HG03103 (cell line): Measurements from ENCODE around the gene POU3F3.

Experiments
- ATAC-seq: cut with Tn5 transposase; IDR thresholded peaks from one replicate; pipeline ENCODE4 v1.9.1; 2021; ENCODE audit warnings: low read depth; ENCODE audit not compliant: unreplicated experiment

The POU3F3 gene

DNA sequence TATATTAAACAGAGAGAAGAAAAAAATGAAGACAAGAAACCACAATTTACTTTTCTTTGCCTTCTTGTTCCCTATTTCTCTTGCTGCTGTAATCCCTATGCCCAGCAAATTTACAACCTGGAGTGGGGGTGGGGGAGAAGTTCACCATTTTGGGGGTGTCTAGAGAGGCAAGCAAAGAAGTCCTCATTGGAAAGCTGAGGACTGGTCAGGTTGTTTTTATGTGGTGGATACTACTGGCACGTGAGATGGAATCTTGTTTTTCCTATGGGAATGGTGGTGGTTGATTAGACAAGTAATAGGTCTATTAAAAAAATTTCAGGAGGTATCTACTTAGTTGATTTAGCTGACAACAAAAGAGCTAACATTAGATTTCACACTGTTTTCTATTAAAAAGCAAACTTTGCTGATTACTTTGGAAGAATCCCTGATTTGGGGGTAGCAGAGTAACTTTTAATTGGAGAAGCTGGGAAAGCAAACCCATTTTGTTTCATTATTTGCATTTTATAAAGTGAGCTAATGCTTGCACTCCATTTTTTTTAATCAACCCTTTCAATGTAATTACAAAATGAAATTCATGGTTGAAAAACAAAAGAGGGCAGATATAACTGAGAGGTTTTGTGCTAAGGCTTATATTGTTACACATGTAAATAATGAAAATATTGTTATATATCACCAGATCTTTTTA lies 6.0 kb downstream of the POU3F3 start:
- no peak for ATAC-seq

DNA sequence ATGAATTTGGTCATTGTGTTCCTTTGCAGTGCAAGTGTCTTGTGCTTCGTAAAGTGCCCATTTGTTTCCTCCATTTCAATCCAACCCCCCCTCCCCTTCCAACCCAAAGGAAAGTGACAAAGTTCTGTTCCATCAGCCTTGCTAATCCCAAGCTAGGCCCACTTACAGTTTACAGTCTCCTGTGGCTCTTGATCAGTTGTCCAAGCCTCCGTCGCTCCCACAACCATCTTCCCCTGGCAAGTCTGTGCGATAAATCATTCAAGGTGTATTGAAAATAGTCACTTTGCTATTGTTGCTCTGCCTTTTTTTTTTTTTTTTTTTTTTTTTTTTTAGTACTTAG lies 6.5 kb downstream of the POU3F3 start:
- no peak for ATAC-seq

DNA sequence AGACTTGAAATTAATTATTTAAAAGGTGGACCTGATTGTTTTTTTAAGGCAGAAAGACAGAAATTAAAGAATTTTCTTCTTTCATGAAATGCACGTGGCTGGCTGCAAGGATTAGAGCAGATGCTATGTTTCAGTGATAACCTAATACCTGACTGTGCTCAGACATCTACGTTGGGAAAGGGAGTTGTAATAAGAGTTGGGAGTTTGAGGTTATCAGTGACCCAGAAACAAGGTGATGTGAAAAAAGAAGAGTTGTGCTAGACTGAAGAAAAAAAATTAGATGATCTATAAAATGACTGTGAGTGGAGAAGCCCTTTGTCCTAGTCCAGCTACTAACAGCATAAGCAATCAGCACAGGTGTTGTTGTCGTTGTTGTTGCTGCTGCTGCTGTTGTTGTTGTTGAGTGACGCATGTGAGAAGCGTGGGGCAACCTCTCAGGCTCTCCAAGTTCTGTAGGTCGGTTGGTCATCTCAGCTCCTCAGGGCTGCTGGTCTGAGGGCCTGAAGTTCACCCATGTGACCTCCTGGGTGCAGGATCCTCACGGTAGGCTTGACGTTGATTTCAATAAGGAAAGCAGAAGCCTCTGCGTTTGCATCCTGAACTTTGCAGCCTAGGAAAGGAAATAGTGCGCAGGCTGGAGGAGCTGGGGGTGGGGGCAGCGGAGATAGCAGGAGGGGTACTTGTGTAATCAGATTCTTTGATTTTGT lies 7.6 kb downstream of the POU3F3 start:
- no peak for ATAC-seq

DNA sequence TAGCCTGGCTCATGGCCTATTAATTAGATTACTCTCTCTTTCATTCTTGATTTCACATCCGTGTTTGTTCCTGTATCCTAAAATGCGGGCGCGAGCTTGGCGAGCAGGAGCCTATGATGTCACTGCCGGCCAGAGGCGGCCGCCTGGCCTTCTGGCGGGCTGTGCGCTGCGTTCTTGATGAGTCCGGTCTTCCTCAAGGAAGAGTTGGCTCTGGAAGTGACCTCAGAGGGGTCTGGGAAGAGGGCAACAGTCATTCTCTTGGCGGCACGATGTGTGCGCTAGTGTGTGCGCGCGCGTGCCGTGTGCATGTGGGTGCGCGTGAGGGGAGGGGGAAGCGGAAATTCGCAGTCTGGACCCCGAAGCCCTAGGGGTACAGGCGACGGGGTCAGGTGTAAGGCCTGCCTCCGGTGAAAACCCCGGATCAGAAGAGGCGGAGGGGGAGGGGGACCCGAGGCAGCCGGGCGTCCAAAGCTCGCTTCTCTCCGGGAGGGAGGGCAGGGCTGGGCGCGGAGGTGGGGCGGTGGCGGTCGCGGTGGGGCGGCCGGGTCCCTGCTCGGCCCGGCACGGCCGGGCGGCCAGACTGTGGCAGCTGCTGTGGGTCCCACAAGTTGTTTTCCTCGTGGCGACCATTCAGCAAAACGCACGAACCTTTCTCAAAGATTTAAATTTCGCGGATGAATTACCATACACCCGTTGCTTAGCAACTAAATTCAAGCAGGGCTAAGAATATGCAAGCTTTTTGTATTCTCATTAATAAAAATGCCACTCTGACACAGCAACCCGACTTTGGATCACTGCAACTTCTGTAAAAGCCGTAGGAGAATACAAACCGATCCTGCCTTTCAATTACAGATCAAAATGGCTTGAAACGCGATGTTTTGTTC lies 8.4 kb downstream of the POU3F3 start:
- ATAC-seq, result no peak

DNA sequence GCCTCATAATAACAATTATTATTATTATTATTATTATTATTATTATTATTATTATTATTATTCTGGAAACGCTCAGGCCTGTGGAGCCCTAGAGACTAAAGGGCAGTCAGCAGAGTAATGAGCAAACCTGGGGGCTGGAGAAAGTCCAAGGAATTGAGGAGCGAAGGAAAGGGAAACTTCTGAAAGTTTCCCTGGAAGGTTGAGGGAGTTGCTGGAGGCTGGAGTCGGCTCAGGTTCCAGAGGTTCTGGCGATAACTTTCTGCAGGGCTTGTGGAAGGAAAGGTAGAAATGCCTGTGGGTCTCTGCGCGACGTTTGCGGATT lies 9.2 kb downstream of the POU3F3 start:
- no peak for ATAC-seq

DNA sequence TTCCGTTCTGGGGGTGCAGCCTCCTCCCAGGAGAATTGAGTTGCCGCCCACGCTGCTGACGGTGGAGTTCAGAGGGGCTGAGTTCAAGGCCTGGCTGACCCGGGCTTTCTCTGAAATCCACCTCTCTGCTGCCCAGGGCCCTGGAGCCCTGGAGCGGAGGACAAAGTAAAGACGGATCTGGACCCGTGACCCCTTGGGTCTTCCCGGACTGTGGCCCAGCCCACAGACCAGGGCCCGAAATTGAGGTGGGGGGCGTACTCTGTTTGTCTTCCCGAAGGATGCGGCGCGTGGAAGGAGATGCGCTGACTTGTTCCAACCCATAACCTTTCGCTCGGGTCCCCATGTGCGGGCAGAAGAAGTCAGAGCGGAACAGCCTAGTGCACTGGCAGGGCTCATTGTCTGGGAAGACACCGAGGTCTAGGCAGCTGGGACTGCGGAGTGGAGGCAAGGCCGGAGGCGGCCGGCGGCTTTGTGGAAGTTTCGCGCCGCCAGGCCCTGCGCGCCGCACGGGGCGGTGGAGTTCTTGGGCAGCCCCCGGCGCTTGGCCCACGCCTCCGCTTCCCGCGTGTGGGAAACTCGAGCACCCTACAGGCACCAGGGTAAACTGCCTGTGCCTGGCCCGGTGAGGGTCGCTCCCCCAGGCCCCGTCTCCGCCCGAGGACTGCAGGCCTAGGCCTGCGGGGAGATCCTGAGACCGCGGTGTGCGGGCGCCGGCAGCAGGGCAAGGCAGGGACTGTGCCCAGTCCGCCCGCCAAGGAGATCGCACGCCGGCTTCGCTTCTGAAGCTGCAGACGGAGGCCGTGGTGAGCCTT lies 9.8 kb downstream of the POU3F3 start:
- no peak for ATAC-seq

DNA sequence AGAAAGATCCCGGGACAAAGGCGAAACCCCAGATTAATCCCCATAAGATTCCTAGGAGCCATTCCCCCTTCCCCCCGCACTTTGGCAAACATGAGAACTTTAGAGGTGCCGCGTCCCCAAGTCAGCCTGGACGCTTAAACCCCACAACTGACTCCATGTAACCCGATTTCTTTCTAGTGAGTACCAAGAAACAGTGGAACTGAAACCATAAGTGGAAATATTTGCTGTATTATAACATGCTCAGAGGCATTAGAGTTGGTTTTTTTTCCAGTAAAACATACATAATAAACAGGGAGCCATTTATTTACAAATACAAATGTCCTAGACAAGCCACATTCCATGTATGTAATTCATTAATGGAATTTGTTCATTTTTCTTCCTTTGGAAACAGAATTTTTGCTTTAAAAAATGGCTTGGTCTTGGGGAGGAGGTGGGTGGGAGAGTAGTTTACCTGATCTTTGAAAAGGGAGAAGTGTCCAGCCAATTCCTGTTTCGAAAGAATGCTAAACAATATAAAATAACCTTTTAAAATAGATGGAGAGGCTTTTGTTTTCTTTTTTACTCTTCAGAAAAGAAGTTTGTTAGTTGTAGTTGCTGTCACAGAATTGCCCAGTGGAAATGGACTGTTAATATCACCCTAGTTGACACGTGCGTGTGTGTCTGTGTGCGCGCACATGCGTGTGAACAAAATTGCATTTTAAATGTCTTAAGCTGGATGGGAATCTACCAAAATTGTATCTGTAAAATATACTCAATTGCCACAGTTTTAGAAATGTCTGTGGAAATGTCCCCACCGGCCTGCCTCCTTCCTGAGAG lies 10.6 kb downstream of the POU3F3 start:
- ATAC-seq, result no peak

DNA sequence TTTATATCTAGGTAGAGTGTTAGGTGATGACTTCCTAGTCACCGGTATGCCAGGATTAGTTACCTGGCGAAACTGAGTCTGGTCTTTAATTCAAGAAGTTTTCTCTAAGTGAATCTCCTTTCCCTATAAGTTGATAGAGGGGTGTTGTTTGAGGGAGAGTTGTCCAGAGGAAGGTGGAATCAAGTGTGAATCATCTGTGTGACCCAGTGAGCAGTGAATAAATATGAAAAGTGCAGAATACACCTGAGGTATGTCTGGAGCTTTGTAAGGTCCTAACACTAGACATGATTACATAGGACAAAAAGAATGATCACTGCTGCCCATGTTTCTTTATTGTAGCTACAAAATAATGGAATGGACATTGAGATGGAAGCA lies 11.2 kb downstream of the POU3F3 start:
- ATAC-seq, result no peak

DNA sequence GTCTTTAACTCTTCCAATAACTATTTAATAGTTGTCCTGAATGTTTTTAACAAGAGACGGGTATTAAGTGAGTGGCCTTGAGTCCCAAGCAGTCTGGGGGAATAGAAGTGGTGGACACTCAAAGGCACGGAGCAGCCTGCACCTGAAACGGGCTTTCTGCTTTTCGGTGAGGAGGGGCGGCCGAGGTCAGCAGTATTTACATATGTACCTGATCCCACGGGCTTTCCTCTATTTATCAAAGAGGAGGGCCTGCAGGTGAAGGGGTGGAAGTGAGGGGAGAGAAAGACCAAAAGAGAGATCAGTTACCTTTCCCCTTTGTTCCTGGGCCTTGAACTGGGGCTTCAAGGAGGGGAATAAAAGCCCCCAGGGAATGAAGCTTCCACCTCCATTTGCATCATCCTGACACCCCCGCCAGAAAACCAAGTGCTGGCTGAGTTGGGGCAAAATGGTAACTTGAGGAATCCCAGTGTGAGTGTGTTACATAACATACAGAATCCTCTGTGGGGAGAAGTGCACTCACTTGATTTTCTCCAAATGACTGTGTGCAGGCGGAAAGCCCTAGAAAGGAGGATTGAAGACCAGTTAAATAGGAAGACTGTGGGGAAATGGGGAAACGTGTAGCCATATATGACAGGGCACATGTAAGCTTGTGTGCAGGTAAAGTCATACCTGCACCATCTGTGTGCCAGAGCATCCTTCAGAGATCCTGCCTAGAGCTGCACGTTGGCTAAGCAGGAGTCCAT lies 12.4 kb downstream of the POU3F3 start:
- no peak for ATAC-seq

DNA sequence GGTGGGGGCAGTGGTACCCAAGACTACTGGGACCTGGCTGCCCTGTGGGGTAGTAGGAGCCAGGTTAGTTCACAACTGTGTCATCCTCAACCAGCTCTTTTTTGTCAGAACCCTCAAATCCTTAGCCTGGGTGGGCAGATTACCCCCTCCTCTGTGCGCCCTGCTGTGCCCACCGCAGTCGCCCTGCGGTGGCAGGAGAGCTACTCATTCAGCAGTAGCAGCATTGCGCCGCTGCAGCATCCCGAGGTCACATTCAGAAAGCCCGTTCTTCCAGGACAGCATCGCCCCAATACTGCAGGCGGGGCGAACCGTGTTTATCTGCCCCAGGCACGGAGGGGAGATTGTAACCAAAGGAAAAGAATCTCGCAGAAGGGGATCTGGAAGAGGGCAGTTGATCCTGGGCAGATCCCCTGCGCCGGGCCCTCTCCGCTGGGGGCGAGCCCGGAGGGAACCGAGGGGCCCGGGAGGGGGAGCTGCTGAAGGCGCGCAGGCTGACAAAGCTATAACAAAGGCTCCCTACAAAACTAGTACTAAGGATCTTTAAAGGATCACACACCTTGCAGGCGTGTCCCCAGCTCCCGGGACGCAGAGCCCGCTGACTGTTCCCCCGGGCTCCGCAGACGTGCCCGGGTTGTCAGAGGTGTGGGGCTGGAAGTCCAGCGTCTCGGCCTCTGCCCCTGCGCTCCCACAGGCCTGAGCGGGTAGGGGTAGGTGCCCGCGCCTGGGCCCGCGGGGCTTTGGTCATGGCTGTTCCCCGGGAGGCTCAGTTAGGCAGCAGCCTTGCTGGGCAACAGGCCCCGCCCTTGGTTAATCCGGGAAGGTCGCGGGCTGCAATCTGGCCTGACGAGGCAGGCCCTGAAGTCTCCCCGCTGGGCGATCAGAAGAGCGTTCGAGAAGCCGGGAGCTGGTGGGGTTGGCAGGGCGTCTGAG lies 13.2 kb downstream of the POU3F3 start:
- ATAC-seq, result no peak

DNA sequence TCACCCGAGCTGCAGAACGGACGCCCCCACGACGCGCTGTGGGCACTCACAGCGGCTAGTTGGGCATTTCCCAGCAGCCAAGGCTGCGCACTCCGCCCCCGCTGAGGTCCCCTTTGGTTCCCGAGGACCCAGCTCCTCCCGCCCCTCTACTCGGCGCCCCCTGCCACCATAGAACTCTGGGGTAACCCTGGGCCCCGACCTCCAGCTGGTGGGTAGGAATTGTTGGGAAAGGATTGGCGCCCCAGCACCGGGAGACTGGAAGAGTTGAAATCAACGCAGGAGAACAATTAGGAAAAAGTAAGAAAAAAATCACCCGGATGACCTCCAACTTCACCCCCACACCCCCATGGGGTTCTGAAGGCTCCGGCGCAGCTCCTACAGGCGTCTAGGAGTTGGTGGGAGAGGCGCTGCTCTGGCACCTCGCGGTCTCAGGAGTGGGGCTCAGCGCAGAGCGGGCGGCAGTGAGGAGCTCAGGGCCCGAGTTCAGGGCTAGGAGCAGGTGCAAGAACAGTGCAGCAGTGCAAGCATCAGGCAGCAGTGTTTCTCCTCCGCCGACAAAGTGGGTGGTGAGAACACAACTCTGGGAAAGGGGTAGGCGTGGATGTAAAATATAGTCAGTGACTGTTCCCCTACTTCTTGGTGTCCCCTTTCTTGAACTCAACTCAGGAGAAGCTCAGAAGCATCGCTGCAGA lies 14.0 kb downstream of the POU3F3 start:
- ATAC-seq, result no peak

DNA sequence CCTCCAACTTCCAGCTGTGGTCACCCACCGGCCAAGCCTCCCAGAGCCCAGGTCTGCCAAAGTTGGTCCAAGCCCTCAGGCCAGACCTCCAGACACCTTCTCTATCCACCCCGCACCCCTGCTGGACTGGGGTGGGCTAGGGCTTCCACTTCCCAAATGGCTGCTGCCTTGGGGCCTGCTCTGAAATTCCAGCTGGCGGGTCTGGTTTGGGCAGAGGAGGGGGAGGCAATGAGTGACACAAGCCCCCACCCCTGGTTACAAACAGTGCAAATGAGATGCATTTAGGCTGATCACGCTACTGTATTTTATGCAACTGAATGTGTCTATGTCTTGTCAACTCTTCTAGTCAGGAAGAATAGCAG lies 14.6 kb downstream of the POU3F3 start:
- ATAC-seq, result no peak

DNA sequence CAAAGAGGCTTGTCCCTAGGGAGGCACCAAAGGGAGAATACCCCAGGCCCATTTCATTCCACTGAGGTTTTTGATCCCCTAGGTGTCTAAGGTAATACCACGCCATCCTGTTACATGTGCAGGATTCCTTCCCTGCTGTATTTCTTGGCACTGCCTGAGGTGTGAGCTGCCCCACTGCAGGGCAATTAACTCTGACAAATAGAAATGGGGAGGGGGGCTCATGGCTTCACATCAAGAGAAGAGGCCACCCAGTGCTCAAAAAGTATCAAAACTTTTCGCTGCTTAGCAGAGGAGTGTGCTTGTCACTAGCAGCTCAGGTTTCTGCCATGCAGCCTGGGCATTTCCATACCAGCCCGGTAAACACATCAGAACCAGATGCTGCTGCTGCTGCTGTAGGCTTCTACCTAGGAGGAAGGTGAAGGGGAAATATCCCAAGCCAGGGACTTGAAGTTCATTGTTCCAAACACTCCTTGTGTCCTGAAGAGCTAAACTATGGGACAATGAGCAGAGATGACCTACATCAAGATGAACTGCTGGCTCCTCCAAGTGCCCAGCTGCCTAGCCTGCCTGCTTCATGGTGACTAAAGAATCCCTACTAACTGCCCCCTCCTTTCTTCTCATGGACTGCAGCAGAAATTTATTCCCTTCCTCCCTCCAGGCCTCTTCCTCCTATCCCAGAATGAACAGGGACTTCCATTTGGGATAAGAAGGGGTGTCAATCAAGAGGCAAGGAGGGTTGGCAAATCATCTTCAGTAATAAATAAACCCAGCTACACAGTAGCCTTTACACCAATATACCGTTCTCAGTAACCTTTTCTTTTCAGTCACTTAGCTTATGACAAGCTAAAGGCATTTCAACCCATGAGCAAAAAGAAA lies 16.4 kb downstream of the POU3F3 start:
- no peak for ATAC-seq

DNA sequence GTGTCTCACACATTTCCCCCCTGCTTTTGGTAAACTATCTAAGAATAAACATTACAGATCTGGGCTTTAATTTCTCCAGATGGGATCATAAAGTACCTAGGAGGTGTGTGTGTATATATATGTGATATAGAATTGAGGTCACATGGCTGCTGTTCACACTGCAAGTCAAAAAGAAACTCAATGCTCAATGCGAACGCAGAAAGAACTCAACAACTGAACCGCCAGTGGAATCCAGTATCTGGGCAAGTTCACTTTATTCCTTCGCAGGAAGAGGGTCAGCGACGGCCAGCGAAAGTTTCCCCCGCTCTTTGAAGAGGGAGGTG lies 17.7 kb downstream of the POU3F3 start:
- ATAC-seq, result no peak

DNA sequence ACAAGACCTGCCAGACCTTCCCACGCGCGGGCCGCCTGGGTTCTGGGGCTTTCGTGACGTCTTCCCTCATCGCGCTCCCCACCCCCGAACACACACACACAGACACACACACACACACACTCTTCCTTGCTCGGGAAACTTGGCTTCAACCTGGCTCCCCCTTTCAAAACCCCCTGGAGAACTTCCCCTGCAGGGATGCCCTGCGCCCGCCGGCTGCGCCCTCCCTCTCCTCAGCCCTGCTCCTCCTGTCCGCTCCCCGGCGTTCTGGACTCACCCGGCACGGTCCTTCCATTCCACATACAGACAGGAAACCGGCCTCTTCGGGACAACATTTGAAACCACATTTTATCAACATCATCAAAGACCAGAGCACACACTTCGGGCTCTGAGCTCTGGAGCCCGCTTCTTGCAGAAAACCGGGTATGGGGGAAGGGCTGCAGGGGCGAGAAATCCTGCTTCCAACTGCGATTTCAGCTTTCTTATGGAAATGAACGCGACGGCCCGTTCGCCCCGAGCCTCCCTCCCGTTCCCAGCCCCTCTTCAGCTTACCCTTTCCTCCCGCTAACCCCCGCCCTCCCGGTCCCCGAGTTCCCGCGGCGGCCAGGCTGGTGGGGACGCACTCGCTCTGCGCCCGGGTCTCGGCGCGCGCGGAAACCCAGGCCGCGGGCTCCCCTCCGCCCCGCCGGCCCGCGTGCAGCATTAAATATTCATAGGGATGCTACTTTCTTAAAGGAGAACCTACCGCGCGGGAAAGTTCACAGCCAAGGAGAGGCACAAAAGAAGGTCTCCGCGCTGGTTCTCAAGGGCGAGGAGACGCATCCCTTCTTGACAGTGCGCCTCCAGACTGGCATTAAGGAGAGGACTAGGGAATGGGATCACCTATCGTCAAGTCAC lies 18.3 kb downstream of the POU3F3 start:
- no peak for ATAC-seq
